Suprapubic skin (tissue), 3 donors: Measurements from ENCODE around the gene MSL3.

Experiments
- POLR2A ChIP-seq, 2 donors: fragments of 450-650 bp; IDR thresholded peaks; one replicate each; pipeline ENCODE4 v1.6.1; 2017; ENCODE audit warnings: antibody characterized with exemption in 2 of 2, mild to moderate bottlenecking in 2 of 2, moderate library complexity in 2 of 2
- TF ChIP-seq, protein P1 (sequence below), 2 donors: fragments of 200-600 bp in 1 of 2; fragments of 450-650 bp in 1 of 2; sonication (generic) in 1 of 2; IDR thresholded peaks; one replicate each; pipeline ENCODE4 v1.5.1; 2016 to 2019; ENCODE audit warnings: antibody characterized with exemption in 2 of 2, mild to moderate bottlenecking in 1 of 2, moderate library complexity in 1 of 2

DNA sequence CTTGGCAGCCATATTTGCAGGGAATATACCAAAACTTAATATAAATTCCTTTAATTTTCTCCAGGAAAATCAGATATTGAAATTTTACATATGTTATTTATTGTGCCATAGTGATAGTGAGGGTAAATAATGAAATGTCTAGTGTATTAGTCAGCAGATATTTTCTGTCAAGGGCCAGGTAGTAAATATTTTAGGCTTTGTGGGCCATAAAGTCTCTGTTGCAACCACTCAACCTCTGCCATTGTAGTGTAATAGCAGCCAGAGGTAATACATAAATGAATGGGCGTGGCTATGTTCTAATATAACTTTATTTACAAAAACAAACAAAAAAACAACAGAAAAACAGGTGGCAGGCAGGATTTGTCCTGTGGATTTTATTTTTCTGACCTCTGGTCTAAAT, 33.5 kb downstream of the MSL3 start:
- TF ChIP-seq POLR2A (IDR thresholded peaks at IDR 0.05): no peak
- TF ChIP-seq, protein P1, sequence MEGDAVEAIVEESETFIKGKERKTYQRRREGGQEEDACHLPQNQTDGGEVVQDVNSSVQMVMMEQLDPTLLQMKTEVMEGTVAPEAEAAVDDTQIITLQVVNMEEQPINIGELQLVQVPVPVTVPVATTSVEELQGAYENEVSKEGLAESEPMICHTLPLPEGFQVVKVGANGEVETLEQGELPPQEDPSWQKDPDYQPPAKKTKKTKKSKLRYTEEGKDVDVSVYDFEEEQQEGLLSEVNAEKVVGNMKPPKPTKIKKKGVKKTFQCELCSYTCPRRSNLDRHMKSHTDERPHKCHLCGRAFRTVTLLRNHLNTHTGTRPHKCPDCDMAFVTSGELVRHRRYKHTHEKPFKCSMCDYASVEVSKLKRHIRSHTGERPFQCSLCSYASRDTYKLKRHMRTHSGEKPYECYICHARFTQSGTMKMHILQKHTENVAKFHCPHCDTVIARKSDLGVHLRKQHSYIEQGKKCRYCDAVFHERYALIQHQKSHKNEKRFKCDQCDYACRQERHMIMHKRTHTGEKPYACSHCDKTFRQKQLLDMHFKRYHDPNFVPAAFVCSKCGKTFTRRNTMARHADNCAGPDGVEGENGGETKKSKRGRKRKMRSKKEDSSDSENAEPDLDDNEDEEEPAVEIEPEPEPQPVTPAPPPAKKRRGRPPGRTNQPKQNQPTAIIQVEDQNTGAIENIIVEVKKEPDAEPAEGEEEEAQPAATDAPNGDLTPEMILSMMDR (IDR thresholded peaks at IDR 0.05): no peak
